ENCODE results near the gene HS3ST1.

Gene HS3ST1

GRCh38 chr4:11408233-11408967 is 20.3 kb downstream of the HS3ST1 start:
- no peaks in the 10 kb centered on the region for H3K79me2 ChIP-seq (ENCODE audit: insufficient read depth, low read length)
- no peaks in the 10 kb centered on the region for H3K9me2 ChIP-seq (replicated peaks; ENCODE audit: insufficient read depth, low read length)
- no peak overlapping the region for H3K4me3 ChIP-seq (ENCODE audit: insufficient read depth, low read length, poor library complexity, severe bottlenecking)
- no peak for TF ChIP-seq EZH2phosphoT487 (conservative IDR thresholded peaks at IDR 0.05; ENCODE audit: low read length)
- TF ChIP-seq, protein P1, sequence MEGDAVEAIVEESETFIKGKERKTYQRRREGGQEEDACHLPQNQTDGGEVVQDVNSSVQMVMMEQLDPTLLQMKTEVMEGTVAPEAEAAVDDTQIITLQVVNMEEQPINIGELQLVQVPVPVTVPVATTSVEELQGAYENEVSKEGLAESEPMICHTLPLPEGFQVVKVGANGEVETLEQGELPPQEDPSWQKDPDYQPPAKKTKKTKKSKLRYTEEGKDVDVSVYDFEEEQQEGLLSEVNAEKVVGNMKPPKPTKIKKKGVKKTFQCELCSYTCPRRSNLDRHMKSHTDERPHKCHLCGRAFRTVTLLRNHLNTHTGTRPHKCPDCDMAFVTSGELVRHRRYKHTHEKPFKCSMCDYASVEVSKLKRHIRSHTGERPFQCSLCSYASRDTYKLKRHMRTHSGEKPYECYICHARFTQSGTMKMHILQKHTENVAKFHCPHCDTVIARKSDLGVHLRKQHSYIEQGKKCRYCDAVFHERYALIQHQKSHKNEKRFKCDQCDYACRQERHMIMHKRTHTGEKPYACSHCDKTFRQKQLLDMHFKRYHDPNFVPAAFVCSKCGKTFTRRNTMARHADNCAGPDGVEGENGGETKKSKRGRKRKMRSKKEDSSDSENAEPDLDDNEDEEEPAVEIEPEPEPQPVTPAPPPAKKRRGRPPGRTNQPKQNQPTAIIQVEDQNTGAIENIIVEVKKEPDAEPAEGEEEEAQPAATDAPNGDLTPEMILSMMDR (IDR thresholded peaks at IDR 0.05; ENCODE audit: insufficient read depth, low read length, poor library complexity, severe bottlenecking): no peak
- no peaks in the 10 kb centered on the region for H3K27me3 ChIP-seq (ENCODE audit: low read length)
- no peak overlapping the region for H3K9ac ChIP-seq (ENCODE audit: low read length)
- H3K27ac ChIP-seq (ENCODE audit: low read depth, low read length): no peak overlapping the region
- H3K36me3 ChIP-seq (ENCODE audit: low read length): no peaks in the 10 kb centered on the region
- no peaks in the 10 kb centered on the region for H3F3A ChIP-seq (ENCODE audit: insufficient read depth)
- H2AFZ ChIP-seq (ENCODE audit: low read depth, low read length, severe bottlenecking): no peak overlapping the region
- H3K9me3 ChIP-seq (ENCODE audit: insufficient read depth, low read length): no peaks in the 10 kb centered on the region
- H3K4me2 ChIP-seq (ENCODE audit: low read depth, low read length, poor library complexity, severe bottlenecking): no peak overlapping the region
- no peaks in the 10 kb centered on the region for H4K20me1 ChIP-seq (ENCODE audit: low read depth, low read length)

GRCh38 chr4:11407551-11407950 is 21.1 kb downstream of the HS3ST1 start:
- H4K20me1 ChIP-seq (ENCODE audit: low read depth, low read length): no peaks in the 10 kb centered on the region
- H3K9ac ChIP-seq (ENCODE audit: low read length): no peak overlapping the region
- H3K4me3 ChIP-seq (ENCODE audit: insufficient read depth, low read length, poor library complexity, severe bottlenecking): no peak overlapping the region
- H2AFZ ChIP-seq (ENCODE audit: low read depth, low read length, severe bottlenecking): no peak overlapping the region
- no peaks in the 10 kb centered on the region for H3K27me3 ChIP-seq (ENCODE audit: low read length)
- H3F3A ChIP-seq (ENCODE audit: insufficient read depth): no peaks in the 10 kb centered on the region
- H3K4me2 ChIP-seq (ENCODE audit: low read depth, low read length, poor library complexity, severe bottlenecking): no peak overlapping the region
- H3K79me2 ChIP-seq (ENCODE audit: insufficient read depth, low read length): no peaks in the 10 kb centered on the region
- TF ChIP-seq EZH2phosphoT487 (conservative IDR thresholded peaks at IDR 0.05; ENCODE audit: low read length): no peak
- TF ChIP-seq, protein P1 (IDR thresholded peaks at IDR 0.05; ENCODE audit: insufficient read depth, low read length, poor library complexity, severe bottlenecking): no peak
- no peaks in the 10 kb centered on the region for H3K9me3 ChIP-seq (ENCODE audit: insufficient read depth, low read length)
- no peaks in the 10 kb centered on the region for H3K36me3 ChIP-seq (ENCODE audit: low read length)
- H3K9me2 ChIP-seq (replicated peaks; ENCODE audit: insufficient read depth, low read length): no peaks in the 10 kb centered on the region
- H3K27ac ChIP-seq (ENCODE audit: low read depth, low read length): no peak overlapping the region

DNA sequence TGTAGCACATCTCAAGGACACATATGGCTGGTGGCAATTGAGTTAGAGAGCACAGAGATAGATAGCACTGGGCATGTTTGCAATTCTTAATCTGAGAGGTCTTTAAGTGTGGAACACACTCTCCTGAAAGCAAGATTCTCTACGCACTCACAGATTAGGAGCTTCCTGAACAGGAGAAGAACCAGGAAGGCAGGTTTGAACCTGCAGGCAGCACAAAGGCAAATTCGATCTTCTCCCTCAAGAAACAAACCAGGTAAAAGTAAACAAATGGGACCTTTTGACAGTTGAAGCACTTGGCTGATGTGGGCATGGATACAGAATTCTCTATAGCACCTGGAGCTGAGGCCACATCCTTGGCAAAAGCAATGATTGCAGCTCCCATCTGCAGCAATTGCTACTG is 24.3 kb downstream of the HS3ST1 start:
- no peak overlapping the region for H3K4me2 ChIP-seq (ENCODE audit: low read depth, low read length, poor library complexity, severe bottlenecking)
- H3K36me3 ChIP-seq (ENCODE audit: low read length): no peaks in the 10 kb centered on the region
- no peak overlapping the region for H3K4me3 ChIP-seq (ENCODE audit: insufficient read depth, low read length, poor library complexity, severe bottlenecking)
- H2AFZ ChIP-seq (ENCODE audit: low read depth, low read length, severe bottlenecking): no peak overlapping the region
- no peak overlapping the region for H3K9ac ChIP-seq (ENCODE audit: low read length)
- TF ChIP-seq, protein P1 (IDR thresholded peaks at IDR 0.05; ENCODE audit: insufficient read depth, low read length, poor library complexity, severe bottlenecking): no peak
- no peak for TF ChIP-seq EZH2phosphoT487 (conservative IDR thresholded peaks at IDR 0.05; ENCODE audit: low read length)
- no peaks in the 10 kb centered on the region for H3K9me3 ChIP-seq (ENCODE audit: insufficient read depth, low read length)
- H3K27me3 ChIP-seq (ENCODE audit: low read length): no peaks in the 10 kb centered on the region
- H3F3A ChIP-seq (ENCODE audit: insufficient read depth): no peaks in the 10 kb centered on the region
- H3K27ac ChIP-seq (ENCODE audit: low read depth, low read length): no peak overlapping the region
- no peaks in the 10 kb centered on the region for H3K9me2 ChIP-seq (replicated peaks; ENCODE audit: insufficient read depth, low read length)
- no peaks in the 10 kb centered on the region for H4K20me1 ChIP-seq (ENCODE audit: low read depth, low read length)
- H3K79me2 ChIP-seq (ENCODE audit: insufficient read depth, low read length): no peaks in the 10 kb centered on the region

Data from SU-DHL-6 (cell line).